ENCODE data around the gene C3. TPM values are rescaled to one million over a fixed set of nuclear protein-coding genes. Genes with fewer than 3 reads are reported as not detected.

Gene C3
- total and polyA plus RNA-seq, 2 of the 13 experiments (the other 11 are each of a cell fraction or from before 2014, with no cell fraction given): 1,455 to 6,272 TPM

DNA sequence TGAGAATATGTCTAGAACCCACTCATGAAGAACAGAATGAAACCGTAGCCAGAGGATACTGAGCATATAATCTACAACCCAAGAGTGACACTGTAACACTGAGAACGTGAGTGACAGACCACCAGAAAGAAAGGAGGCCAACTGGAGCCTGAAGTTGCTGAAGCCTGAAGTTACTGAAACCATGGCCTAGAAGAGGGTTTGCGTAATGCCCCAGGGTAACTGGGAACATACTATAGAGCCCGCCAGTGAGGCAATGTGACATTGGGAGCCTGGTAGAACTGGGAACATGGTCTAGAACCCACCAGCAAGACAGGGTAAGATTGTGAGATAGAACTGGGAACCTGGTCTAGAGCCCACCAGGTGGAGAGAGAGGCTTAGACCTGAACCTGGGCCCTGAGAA is 35.0 kb downstream of the C3 start:
- H3K27ac ChIP-seq (ENCODE audit: extremely low read length, insufficient read depth, low read length): no peak overlapping the region
- FAIRE-seq (no peak), DNase-seq (ENCODE audit: low spot score) (no peak), ATAC-seq (no peak; the same call in 2 of the 3 replicates)
- ChIA-PET POLR2A (no interaction called here), CTCF (ENCODE audit: low intra/inter-chr PET ratio, low total read pairs) (no interaction called here)
- H2AFZ ChIP-seq (ENCODE audit: low read length): no peak overlapping the region
- in situ Hi-C loops (cut with HindIII; ENCODE audit: extremely low pct_ligation_motif_present, low pct_unique_long_range_greater_than_20kb): no loop called here
- no peaks in the 10 kb centered on the region for H3K79me2 ChIP-seq (ENCODE audit: insufficient read depth, low read length)
- 100% methylated on average over 4 of the region's 4 CpGs for WGBS (ENCODE audit: low lambda C conversion rate)
- no peaks in the 10 kb centered on the region for H3K9me3 ChIP-seq (ENCODE audit: low read length)
- peaks cover 73% of the 10 kb centered on the region for H4K20me1 ChIP-seq (ENCODE audit: insufficient read depth, low read length)
- intact Hi-C loops (cut with micrococcal nuclease; ENCODE audit: unreplicated experiment): no loop called here
- no peak overlapping the region for H3K9ac ChIP-seq (ENCODE audit: insufficient read depth, low read depth, low read length)
- H3K4me2 ChIP-seq (ENCODE audit: low read depth, low read length): no peak overlapping the region
- no peak overlapping the region for H3K4me3 ChIP-seq (replicated peaks in 1 of 3; ENCODE audit: insufficient read depth in 1 of 3, low read depth in 2 of 3, low read length in 3 of 3)
- BruUV-seq (replicated peaks): no TSS peak
- no peaks in the 10 kb centered on the region for H3K27me3 ChIP-seq (ENCODE audit: control insufficient read depth in 1 of 2, insufficient read depth in 2 of 2, low read length in 2 of 2)
- H3K36me3 ChIP-seq (replicated peaks in 1 of 2; ENCODE audit: control insufficient read depth in 1 of 2, insufficient read depth in 2 of 2, low read length in 2 of 2): peaks cover 45 to 87% of the 10 kb centered on the region in 2 experiments
- H3K4me1 ChIP-seq (ENCODE audit: insufficient read depth, low read length): no peaks in the 10 kb centered on the region
- TF ChIP-seq, protein P1, sequence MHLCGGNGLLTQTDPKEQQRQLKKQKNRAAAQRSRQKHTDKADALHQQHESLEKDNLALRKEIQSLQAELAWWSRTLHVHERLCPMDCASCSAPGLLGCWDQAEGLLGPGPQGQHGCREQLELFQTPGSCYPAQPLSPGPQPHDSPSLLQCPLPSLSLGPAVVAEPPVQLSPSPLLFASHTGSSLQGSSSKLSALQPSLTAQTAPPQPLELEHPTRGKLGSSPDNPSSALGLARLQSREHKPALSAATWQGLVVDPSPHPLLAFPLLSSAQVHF (CRISPR knock-in tag; IDR thresholded peaks at IDR 0.05): no peak
- TF ChIP-seq SAFB2 (CRISPR knock-in tag; IDR thresholded peaks at IDR 0.05; ENCODE audit: borderline replicate concordance, low read depth) (no peak), CEBPB (IDR thresholded peaks at IDR 0.05; ENCODE audit: borderline replicate concordance, low read depth, low read length) (peak; percentile 50), FOXA3 (CRISPR knock-in tag; IDR thresholded peaks at IDR 0.05) (no peak), ZBTB42 (CRISPR knock-in tag; IDR thresholded peaks at IDR 0.05) (no peak), BORCS8-MEF2B (CRISPR knock-in tag; IDR thresholded peaks at IDR 0.05) (no peak), ZSCAN21 (CRISPR knock-in tag; IDR thresholded peaks at IDR 0.05; ENCODE audit: borderline replicate concordance) (0 out of 2 replicates have a peak, but pooled peaks have one; percentile 22), KAT7 (CRISPR knock-in tag; IDR thresholded peaks at IDR 0.05; ENCODE audit: borderline replicate concordance) (no peak), ELF4 (CRISPR knock-in tag; IDR thresholded peaks at IDR 0.05; ENCODE audit: borderline replicate concordance) (no peak), POLR2G (IDR thresholded peaks at IDR 0.05; ENCODE audit: low read depth, low read length) (peak; percentile 47), ZNF776 (CRISPR knock-in tag; IDR thresholded peaks at IDR 0.05) (no peak), POLR2A (IDR thresholded peaks at IDR 0.05; ENCODE audit: insufficient read depth in 1 of 2, low read depth in 2 of 2, low read length in 2 of 2) (peak; percentile 2 to 41; a peak in 2 of 4 replicates), JUND (CRISPR knock-in tag; IDR thresholded peaks at IDR 0.05) (no peak), STAG1 (CRISPR knock-in tag; IDR thresholded peaks at IDR 0.05) (no peak), PAF1 (CRISPR knock-in tag; IDR thresholded peaks at IDR 0.05) (peak; percentile 90; the same call in 1 of the 2 replicates)
- TF ChIP-seq, protein P2, sequence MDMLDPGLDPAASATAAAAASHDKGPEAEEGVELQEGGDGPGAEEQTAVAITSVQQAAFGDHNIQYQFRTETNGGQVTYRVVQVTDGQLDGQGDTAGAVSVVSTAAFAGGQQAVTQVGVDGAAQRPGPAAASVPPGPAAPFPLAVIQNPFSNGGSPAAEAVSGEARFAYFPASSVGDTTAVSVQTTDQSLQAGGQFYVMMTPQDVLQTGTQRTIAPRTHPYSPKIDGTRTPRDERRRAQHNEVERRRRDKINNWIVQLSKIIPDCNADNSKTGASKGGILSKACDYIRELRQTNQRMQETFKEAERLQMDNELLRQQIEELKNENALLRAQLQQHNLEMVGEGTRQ (IDR thresholded peaks at IDR 0.05; ENCODE audit: low read depth, low read length): no peak
- TF ChIP-seq, protein P2 (CRISPR knock-in tag; IDR thresholded peaks at IDR 0.05; ENCODE audit: borderline replicate concordance): no peak
- TF ChIP-seq, protein P3, sequence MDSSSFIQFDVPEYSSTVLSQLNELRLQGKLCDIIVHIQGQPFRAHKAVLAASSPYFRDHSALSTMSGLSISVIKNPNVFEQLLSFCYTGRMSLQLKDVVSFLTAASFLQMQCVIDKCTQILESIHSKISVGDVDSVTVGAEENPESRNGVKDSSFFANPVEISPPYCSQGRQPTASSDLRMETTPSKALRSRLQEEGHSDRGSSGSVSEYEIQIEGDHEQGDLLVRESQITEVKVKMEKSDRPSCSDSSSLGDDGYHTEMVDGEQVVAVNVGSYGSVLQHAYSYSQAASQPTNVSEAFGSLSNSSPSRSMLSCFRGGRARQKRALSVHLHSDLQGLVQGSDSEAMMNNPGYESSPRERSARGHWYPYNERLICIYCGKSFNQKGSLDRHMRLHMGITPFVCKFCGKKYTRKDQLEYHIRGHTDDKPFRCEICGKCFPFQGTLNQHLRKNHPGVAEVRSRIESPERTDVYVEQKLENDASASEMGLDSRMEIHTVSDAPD (CRISPR knock-in tag; IDR thresholded peaks at IDR 0.05): no peak
- TF ChIP-seq, protein P4, sequence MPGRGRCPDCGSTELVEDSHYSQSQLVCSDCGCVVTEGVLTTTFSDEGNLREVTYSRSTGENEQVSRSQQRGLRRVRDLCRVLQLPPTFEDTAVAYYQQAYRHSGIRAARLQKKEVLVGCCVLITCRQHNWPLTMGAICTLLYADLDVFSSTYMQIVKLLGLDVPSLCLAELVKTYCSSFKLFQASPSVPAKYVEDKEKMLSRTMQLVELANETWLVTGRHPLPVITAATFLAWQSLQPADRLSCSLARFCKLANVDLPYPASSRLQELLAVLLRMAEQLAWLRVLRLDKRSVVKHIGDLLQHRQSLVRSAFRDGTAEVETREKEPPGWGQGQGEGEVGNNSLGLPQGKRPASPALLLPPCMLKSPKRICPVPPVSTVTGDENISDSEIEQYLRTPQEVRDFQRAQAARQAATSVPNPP (CRISPR knock-in tag; IDR thresholded peaks at IDR 0.05): no peak
